Measurements from ENCODE around the gene CIB1.
"Not testable (repeated sequence)": the region's sequence is repeated elsewhere in the genome, so short reads cannot be mapped to it uniquely, and the experiment has no call there.

The CIB1 gene

GRCh38 chr15:90191344-90191687 lies 42.4 kb downstream of the CIB1 start:
- no peak for DNase-seq

GRCh38 chr15:90190606-90191343 lies 43.0 kb downstream of the CIB1 start:
- DNase-seq, result no peak

- DNase-seq, result no peak
Observed at GRCh38 chr15:90189781-90190467, 43.8 kb downstream of the CIB1 start.

GRCh38 chr15:90188914-90189748 lies 44.6 kb downstream of the CIB1 start:
- no peak for DNase-seq

GRCh38 chr15:90188065-90188464 lies 45.7 kb downstream of the CIB1 start:
- not testable (repeated sequence) for DNase-seq

GRCh38 chr15:90187257-90187868 lies 46.4 kb downstream of the CIB1 start:
- no peak for DNase-seq

GRCh38 chr15:90184786-90185704 lies 48.7 kb downstream of the CIB1 start:
- DNase-seq, result peak; percentile 55

GRCh38 chr15:90184119-90184785 lies 49.5 kb downstream of the CIB1 start:
- peak; percentile 58 for DNase-seq

- no peak for DNase-seq
Observed at GRCh38 chr15:90181776-90182175, 52.0 kb downstream of the CIB1 start.

Measured in activated naive CD4-positive, alpha-beta T cell treated with Interleukin-2 at 50 U/mL for 16 hours (primary cell).